PC-9 (cell line): Measurements from ENCODE around the gene FBXO9.

Source experiments
- EZH2 ChIP-seq: fragments of 200-600 bp; sonication (generic); IDR thresholded peaks from 2 replicates; pipeline ENCODE4 v1.8.0; 2017; ENCODE audit warnings: antibody characterized with exemption, low read depth
- TF ChIP-seq, protein P1 (sequence below): fragments of 200-600 bp; sonication (generic); conservative IDR thresholded peaks from 2 replicates; pipeline ENCODE4 v1.6.1; 2017; ENCODE audit warnings: mixed run types, antibody characterized with exemption, mild to moderate bottlenecking, moderate library complexity

DNA sequence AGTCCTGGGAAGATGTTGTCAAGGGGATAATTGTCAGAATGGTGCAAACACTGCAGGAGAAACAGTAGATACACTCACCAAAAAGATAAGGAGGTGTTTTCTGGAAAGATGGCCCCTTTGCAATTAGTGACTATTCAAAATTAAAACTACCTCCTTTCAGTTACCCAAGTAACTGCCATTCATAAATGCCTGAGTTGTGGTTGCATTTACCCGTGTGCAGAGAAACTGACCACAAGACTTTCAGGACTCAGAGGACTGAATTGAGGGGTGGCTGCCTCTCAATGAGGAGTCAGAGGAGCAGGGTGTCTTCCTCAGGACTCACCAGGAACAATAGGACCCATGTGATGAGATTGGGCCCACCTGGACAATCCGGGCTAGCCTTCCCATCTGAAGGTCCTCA, 44.4 kb downstream of the FBXO9 start:
- TF ChIP-seq, protein P1, sequence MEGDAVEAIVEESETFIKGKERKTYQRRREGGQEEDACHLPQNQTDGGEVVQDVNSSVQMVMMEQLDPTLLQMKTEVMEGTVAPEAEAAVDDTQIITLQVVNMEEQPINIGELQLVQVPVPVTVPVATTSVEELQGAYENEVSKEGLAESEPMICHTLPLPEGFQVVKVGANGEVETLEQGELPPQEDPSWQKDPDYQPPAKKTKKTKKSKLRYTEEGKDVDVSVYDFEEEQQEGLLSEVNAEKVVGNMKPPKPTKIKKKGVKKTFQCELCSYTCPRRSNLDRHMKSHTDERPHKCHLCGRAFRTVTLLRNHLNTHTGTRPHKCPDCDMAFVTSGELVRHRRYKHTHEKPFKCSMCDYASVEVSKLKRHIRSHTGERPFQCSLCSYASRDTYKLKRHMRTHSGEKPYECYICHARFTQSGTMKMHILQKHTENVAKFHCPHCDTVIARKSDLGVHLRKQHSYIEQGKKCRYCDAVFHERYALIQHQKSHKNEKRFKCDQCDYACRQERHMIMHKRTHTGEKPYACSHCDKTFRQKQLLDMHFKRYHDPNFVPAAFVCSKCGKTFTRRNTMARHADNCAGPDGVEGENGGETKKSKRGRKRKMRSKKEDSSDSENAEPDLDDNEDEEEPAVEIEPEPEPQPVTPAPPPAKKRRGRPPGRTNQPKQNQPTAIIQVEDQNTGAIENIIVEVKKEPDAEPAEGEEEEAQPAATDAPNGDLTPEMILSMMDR, result no peak
- TF ChIP-seq EZH2, result no peak
